Endothelial cell of umbilical vein (primary cell): ENCODE data around the gene SLC44A1. TPM values are rescaled to one million over a fixed set of nuclear protein-coding genes. Genes with fewer than 3 reads are reported as not detected.

Experiments used
- BruUV-seq: library from RNA; stranded (reverse); fragments of 400-500 nt; replicated peaks from 2 replicates; lab custom pipeline; 2021; lab: Mats Ljungman, UMichigan
- CTCF ChIA-PET: fragments of 300-600, 350-600 bp; sonication (Branson Sonifier 250); formaldehyde crosslinking; loops from one replicate; lab custom pipeline; 2021; ENCODE audit warnings: antibody characterized with exemption, inconsistent platforms; lab: Charles Lee
- POLR2A ChIA-PET: fragments of 300-600, 350-600 bp; sonication (Branson Sonifier 250); formaldehyde crosslinking; loops from one replicate; lab custom pipeline; 2021; ENCODE audit warnings: antibody characterized with exemption, inconsistent platforms; lab: Charles Lee
- DNase-seq: peaks from one replicate; pipeline ENCODE4 v3.0.0-alpha.2; 2011; ENCODE audit warnings: low read depth, low spot score
- FAIRE-seq: peaks from 2 replicates; lab custom pipeline; 2011; peaks lifted over from hg19 to GRCh38; lab: Jason Lieb, UNC
- H2AFZ ChIP-seq: 2 replicates; pipeline ENCODE4 v1.6.0; 2012; ENCODE audit warnings: low read depth, low read length, control low read depth, inconsistent platforms
- H3K27ac ChIP-seq: 2 replicates; pipeline ENCODE4 v1.5.1; 2011; ENCODE audit warnings: low read depth, mild to moderate bottlenecking, control low read depth, low read length, moderate library complexity; ENCODE audit not compliant: insufficient read depth
- H3K27me3 ChIP-seq, 2 experiments: 2 replicates each; pipeline versions ENCODE4 v1.6.0 to v1.6.1; 2011; ENCODE audit warnings: low read length in 2 of 2, mixed read lengths in 1 of 2; ENCODE audit not compliant: control insufficient read depth in 2 of 2, insufficient read depth in 2 of 2
- H3K36me3 ChIP-seq, 2 experiments: 2 replicates in 1 of 2; 3 replicates in 1 of 2; pipeline ENCODE4 v1.5.1; 2011; ENCODE audit warnings: low read length in 2 of 2, mild to moderate bottlenecking in 1 of 2, moderate library complexity in 1 of 2; ENCODE audit not compliant: control insufficient read depth in 2 of 2, insufficient read depth in 2 of 2; ENCODE audit errors: extremely low read depth in 1 of 2
- H3K4me1 ChIP-seq: 3 replicates; pipeline ENCODE4 v1.5.1; 2011; ENCODE audit warnings: mild to moderate bottlenecking, low read length; ENCODE audit not compliant: control insufficient read depth, insufficient read depth; ENCODE audit errors: extremely low read depth
- H3K4me2 ChIP-seq: 2 replicates; pipeline ENCODE4 v1.6.1; 2011; ENCODE audit warnings: low read length, control low read depth, mixed read lengths; ENCODE audit not compliant: insufficient read depth
- H3K4me3 ChIP-seq, 3 experiments: fragments of 200-600 bp in 1 of 3; sonication (generic), shearing (Covaris generic) in 1 of 3; replicated peaks in 1 of 3; 2 replicates each; pipeline ENCODE4 v1.5.1; 2011 to 2016; ENCODE audit warnings: control low read depth in 3 of 3, low read length in 3 of 3, mild to moderate bottlenecking in 2 of 3, inconsistent platforms in 1 of 3, low read depth in 1 of 3, moderate library complexity in 1 of 3; ENCODE audit not compliant: insufficient read depth in 1 of 3
- H3K79me2 ChIP-seq: 2 replicates; pipeline ENCODE4 v1.6.0; 2012; ENCODE audit warnings: low read length, inconsistent platforms; ENCODE audit not compliant: control insufficient read depth, insufficient read depth
- H3K9ac ChIP-seq: replicated peaks from 2 replicates; pipeline ENCODE3; 2011; ENCODE audit warnings: low read length, control low read depth; ENCODE audit not compliant: insufficient read depth; ENCODE audit errors: extremely low read depth
- H3K9me1 ChIP-seq: replicated peaks from 3 replicates; pipeline ENCODE4 v1.6.0; 2011; ENCODE audit warnings: mild to moderate bottlenecking, low read length; ENCODE audit not compliant: control insufficient read depth, insufficient read depth; ENCODE audit errors: extremely low read depth
- H3K9me3 ChIP-seq: replicated peaks from 2 replicates; pipeline ENCODE4 v1.5.1; 2012; ENCODE audit warnings: low read length, inconsistent platforms; ENCODE audit not compliant: control insufficient read depth, insufficient read depth
- H4K20me1 ChIP-seq: replicated peaks from 2 replicates; pipeline ENCODE3; 2011; ENCODE audit warnings: mild to moderate bottlenecking, low read length; ENCODE audit not compliant: control insufficient read depth, insufficient read depth; ENCODE audit errors: extremely low read depth
- CTCF ChIP-seq, 2 donors: IDR thresholded peaks; 1 replicate in 1 of 2; 2 replicates in 1 of 2; pipeline ENCODE4 v1.5.1; 2011; ENCODE audit warnings: low read length in 2 of 2, mild to moderate bottlenecking in 2 of 2, moderate library complexity in 2 of 2, control low read depth in 1 of 2, inconsistent platforms in 1 of 2, low read depth in 1 of 2; ENCODE audit not compliant: insufficient read depth in 1 of 2; ENCODE audit errors: extremely low read depth in 1 of 2
- EZH2 ChIP-seq: IDR thresholded peaks from 2 replicates; pipeline ENCODE4 v1.6.1; 2012; ENCODE audit warnings: borderline replicate concordance, low read depth, mild to moderate bottlenecking, moderate library complexity, low read length, inconsistent platforms; ENCODE audit not compliant: severe bottlenecking
- FOS ChIP-seq: IDR thresholded peaks from 2 replicates; pipeline ENCODE4 v1.6.1; 2011; ENCODE audit warnings: mild to moderate bottlenecking, low read length, moderate library complexity, borderline replicate concordance; ENCODE audit not compliant: insufficient read depth
- GATA2 ChIP-seq: IDR thresholded peaks from 2 replicates; pipeline ENCODE4 v1.7.0; 2011; ENCODE audit warnings: low read depth, mild to moderate bottlenecking, moderate library complexity, mixed read lengths, low read length; ENCODE audit not compliant: insufficient read length, insufficient read depth
- JUN ChIP-seq: IDR thresholded peaks from 2 replicates; pipeline ENCODE4 v1.6.1; 2011; ENCODE audit warnings: borderline replicate concordance, low read depth; ENCODE audit not compliant: insufficient read length, insufficient read depth
- MAX ChIP-seq: IDR thresholded peaks from 2 replicates; pipeline ENCODE4 v1.6.1; 2011; ENCODE audit not compliant: insufficient read depth, insufficient read length
- MYC ChIP-seq: IDR thresholded peaks from one replicate; pipeline ENCODE4 v1.6.1; 2011; ENCODE audit warnings: mild to moderate bottlenecking, low read depth, low read length
- POLR2A ChIP-seq: IDR thresholded peaks from 2 replicates; pipeline ENCODE4 v1.6.1; 2012; ENCODE audit warnings: low read depth, mild to moderate bottlenecking, control low read depth, low read length
- POLR2AphosphoS5 ChIP-seq: IDR thresholded peaks from 2 replicates; pipeline ENCODE4 v1.6.1; 2012; ENCODE audit warnings: low read depth, mild to moderate bottlenecking, control low read depth, low read length, moderate library complexity; ENCODE audit not compliant: insufficient read depth
- dilution Hi-C: fragments of 300-500 bp; cut with MboI; formaldehyde crosslinking; loops from one replicate; pipeline ENCODE4 v1.15.0; 2019; ENCODE audit warnings: low sequenced_read_pairs; ENCODE audit not compliant: extremely low pct_ligation_motif_present
- intact Hi-C: fragments of 100-400 bp; cut with micrococcal nuclease; formaldehyde crosslinking; loops from one replicate; pipeline ENCODE4 v1.10.0; 2022
- polyA plus RNA-seq, 4 experiments: library from polyadenylated mRNA; depleted of rRNA in 3 of 4; stranded (reverse) in 3 of 4; unstranded in 1 of 4; fragments of >200 nt; gene quantifications; 2 replicates each; pipeline versions ENCODE4 v1.2.1 to v1.2.3, GENCODE V29; 2011 to 2012; ENCODE audit warnings: missing spikeins in 1 of 4
- total RNA-seq: library from RNA; stranded (reverse); gene quantifications from 2 replicates; pipeline ENCODE4 v1.2.3, GENCODE V29; 2021

SLC44A1 gene
- total and polyA plus RNA-seq, 2 donors (not counting 3 experiments of a cell fraction or from before 2014, with no cell fraction given), result 16.1 to 37.7 TPM

- no peak overlapping the region for H3K27ac ChIP-seq
- H3K4me2 ChIP-seq, result no peak overlapping the region
- no peaks in the 10 kb centered on the region for H3K36me3 ChIP-seq
- dilution Hi-C loops, result no loop called here
- TF ChIP-seq MYC (no peak), JUN (no peak), POLR2AphosphoS5 (no peak), CTCF (IDR thresholded peaks at IDR 0.05; ENCODE audit: extremely low read depth in 1 of 2, insufficient read depth in 1 of 2, low read depth in 1 of 2, low read length in 2 of 2) (no peak), FOS (no peak), POLR2A (no peak), MAX (no peak), GATA2 (no peak), EZH2 (no peak)
- peaks cover 10% of the 10 kb centered on the region for H3K4me1 ChIP-seq
- peaks cover 5% of the 10 kb centered on the region for H3K79me2 ChIP-seq
- no peaks in the 10 kb centered on the region for H3K9me3 ChIP-seq
- no peak for DNase-seq
- POLR2A ChIA-PET, result no interaction called here
- H3K4me3 ChIP-seq, result no peak overlapping the region
- CTCF ChIA-PET, result interaction anchor here (0.8 to 1.2 kb wide), 4 partner anchors 8 to 329 kb away, joined by 3 to 4 read pairs (median 3); no protein-coding TSS in a partner anchor
- BruUV-seq, result no TSS peak
- no peak for FAIRE-seq
- H3K9ac ChIP-seq, result no peak overlapping the region
- intact Hi-C loops, result no loop called here
- no peaks in the 10 kb centered on the region for H4K20me1 ChIP-seq
- no peaks in the 10 kb centered on the region for H3K9me1 ChIP-seq
- H3K27me3 ChIP-seq, result no peaks in the 10 kb centered on the region
- no peak overlapping the region for H2AFZ ChIP-seq
Measured at GRCh38 chr9:105254226-105254625, 9.8 kb downstream of the SLC44A1 start.
